NT2/D1 (cell line): ENCODE measurements around the gene SPIN2B.

Experiments
- SUZ12 ChIP-seq: IDR thresholded peaks from 2 replicates; pipeline ENCODE4 v1.6.1; 2011; ENCODE audit not compliant: insufficient read length, insufficient read depth; ENCODE audit errors: extremely low read depth
- YY1 ChIP-seq: IDR thresholded peaks from 2 replicates; pipeline ENCODE4 v1.6.1; 2011; ENCODE audit not compliant: insufficient read length, insufficient read depth
- ZNF274 ChIP-seq: IDR thresholded peaks from 2 replicates; pipeline ENCODE4 v1.6.1; 2011; ENCODE audit warnings: mild to moderate bottlenecking, low read depth, low read length

- TF ChIP-seq YY1 (no peak), SUZ12 (no peak), ZNF274 (no peak)
Measured at GRCh38 chrX:57135287-57135686, 13.9 kb upstream of the SPIN2B start.
